SK-N-SH treated with all-trans-retinoic acid at 6 μM for 48 hours (cell line): Measurements from ENCODE around the gene TSHZ2.

Experiments used
- CSDC2 ChIP-seq: fragments of 250-450 bp; sonication (Bioruptor Pico); IDR thresholded peaks from 2 replicates; pipeline ENCODE4 v1.5.0; 2020; ENCODE audit warnings: mild to moderate bottlenecking, moderate library complexity
- ISL1 ChIP-seq: fragments of 250-450 bp; sonication (Bioruptor Pico); IDR thresholded peaks from 2 replicates; pipeline ENCODE4 v2.1.2; 2022; ENCODE audit warnings: mild to moderate bottlenecking, moderate library complexity
- SNAI2 ChIP-seq: fragments of 250-450 bp; sonication (Bioruptor Pico); IDR thresholded peaks from 2 replicates; pipeline ENCODE4 v1.5.0; 2020; ENCODE audit warnings: mild to moderate bottlenecking, moderate library complexity
- ZC3H10 ChIP-seq: fragments of 250-450 bp; sonication (Bioruptor Pico); IDR thresholded peaks from 2 replicates; pipeline ENCODE4 v1.5.1; 2021; ENCODE audit warnings: mild to moderate bottlenecking, moderate library complexity
- ZFP30 ChIP-seq: fragments of 450-650 bp; formaldehyde crosslinking; IDR thresholded peaks from 2 replicates; pipeline ENCODE4 v1.5.0; 2022; ENCODE audit warnings: mild to moderate bottlenecking, moderate library complexity
- ZNF565 ChIP-seq: fragments of 450-650 bp; formaldehyde crosslinking; conservative IDR thresholded peaks from 2 replicates; pipeline ENCODE4 v1.5.0; 2020; ENCODE audit warnings: low read depth, mild to moderate bottlenecking, moderate library complexity
- ZNF70 ChIP-seq: fragments of 450-650 bp; formaldehyde crosslinking; IDR thresholded peaks from 2 replicates; pipeline ENCODE4 v1.5.0; 2020; ENCODE audit warnings: mild to moderate bottlenecking, moderate library complexity
- TF ChIP-seq, protein P1 (sequence below): fragments of 250-450 bp; sonication (Bioruptor Pico); IDR thresholded peaks from 2 replicates; pipeline ENCODE4 v1.8.0; 2020; ENCODE audit warnings: mild to moderate bottlenecking, moderate library complexity, borderline replicate concordance

- TF ChIP-seq ZNF70 (CRISPR knock-in tag) (no peak), CSDC2 (no peak), ZNF565 (CRISPR knock-in tag) (no peak), ZFP30 (CRISPR knock-in tag) (no peak), ZC3H10 (CRISPR knock-in tag) (no peak), ISL1 (CRISPR knock-in tag) (no peak), SNAI2 (CRISPR knock-in tag) (no peak)
- TF ChIP-seq, protein P1, sequence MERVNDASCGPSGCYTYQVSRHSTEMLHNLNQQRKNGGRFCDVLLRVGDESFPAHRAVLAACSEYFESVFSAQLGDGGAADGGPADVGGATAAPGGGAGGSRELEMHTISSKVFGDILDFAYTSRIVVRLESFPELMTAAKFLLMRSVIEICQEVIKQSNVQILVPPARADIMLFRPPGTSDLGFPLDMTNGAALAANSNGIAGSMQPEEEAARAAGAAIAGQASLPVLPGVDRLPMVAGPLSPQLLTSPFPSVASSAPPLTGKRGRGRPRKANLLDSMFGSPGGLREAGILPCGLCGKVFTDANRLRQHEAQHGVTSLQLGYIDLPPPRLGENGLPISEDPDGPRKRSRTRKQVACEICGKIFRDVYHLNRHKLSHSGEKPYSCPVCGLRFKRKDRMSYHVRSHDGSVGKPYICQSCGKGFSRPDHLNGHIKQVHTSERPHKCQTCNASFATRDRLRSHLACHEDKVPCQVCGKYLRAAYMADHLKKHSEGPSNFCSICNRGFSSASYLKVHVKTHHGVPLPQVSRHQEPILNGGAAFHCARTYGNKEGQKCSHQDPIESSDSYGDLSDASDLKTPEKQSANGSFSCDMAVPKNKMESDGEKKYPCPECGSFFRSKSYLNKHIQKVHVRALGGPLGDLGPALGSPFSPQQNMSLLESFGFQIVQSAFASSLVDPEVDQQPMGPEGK (CRISPR knock-in tag): no peak
These were observed 549.9 kb downstream of the TSHZ2 start for GRCh38 chr20:53522026-53522425.
